Medulla oblongata (tissue), 1 donor: ENCODE data around the gene ILK.

Source experiments
- DNase-seq: peaks from one replicate; pipeline ENCODE4 v3.0.0-alpha.2; 2015; ENCODE audit errors: extremely low spot score

The ILK gene

GRCh38 chr11:6606471-6607189 is 3.1 kb downstream of the ILK start:
- peak; percentile 90 for DNase-seq

- no peak for DNase-seq
These were observed 3.7 kb downstream of the ILK start for GRCh38 chr11:6607190-6607795.

GRCh38 chr11:6608011-6608410 is 4.4 kb downstream of the ILK start:
- DNase-seq, result no peak

GRCh38 chr11:6608726-6609501 is 5.3 kb downstream of the ILK start:
- no peak for DNase-seq

- no peak for DNase-seq
These were observed 6.0 kb downstream of the ILK start for GRCh38 chr11:6609502-6610015.

DNA sequence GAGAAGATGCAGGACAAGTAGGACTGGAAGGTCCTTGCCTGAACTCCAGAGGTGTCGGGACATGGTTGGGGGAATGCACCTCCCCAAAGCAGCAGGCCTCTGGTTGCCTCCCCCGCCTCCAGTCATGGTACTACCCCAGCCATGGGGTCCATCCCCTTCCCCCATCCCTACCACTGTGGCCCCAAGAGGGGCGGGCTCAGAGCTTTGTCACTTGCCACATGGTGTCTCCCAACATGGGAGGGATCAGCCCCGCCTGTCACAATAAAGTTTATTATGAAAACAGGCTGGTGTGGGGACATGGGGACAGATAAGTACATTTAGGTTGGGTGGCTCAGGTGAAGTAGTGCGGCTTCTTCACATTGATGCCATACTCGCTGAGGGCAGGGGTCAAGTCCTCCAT is 7.0 kb downstream of the ILK start:
- no peak for DNase-seq

DNA sequence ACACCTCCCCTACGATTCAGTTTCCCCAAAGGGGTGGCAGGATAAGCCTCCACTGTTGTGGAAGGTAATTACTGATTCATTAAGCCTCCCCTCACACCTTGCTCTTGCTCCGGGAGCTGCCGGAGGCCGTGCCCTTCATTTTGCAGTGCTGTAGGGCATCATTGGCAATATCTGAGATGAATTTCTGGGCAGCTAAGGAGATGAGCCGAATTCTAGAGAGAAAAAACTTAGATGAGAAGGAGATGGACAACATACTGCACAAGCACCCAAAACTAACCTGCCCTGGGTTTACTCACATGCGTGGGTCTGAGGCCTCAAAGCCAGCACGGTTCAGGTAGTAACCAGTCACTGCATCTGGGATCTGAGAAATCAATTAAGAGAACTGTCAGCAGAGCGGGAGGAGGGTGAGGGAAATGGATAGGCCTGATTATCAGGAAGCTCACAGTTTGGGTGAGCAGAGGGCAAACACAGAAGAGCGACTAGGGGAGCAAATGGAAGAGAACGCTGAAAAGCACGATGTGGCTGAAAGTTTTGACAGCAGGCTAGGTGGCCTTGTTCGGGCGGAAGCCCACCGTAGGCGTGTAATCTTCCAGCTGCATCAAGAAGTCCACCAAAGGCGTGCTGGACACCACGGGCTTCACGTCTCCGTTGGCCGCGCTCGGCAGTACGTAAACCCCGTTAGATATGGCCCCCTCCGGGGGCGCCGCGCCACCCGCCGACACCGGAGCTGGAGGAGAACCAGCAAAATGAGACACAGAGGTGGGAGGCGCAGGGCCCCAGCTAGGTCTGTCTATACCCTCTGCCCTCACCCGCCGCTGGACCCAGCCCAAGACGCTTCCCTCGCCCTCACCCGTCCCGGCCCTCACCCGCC is 7.8 kb downstream of the ILK start:
- DNase-seq, result no peak

DNA sequence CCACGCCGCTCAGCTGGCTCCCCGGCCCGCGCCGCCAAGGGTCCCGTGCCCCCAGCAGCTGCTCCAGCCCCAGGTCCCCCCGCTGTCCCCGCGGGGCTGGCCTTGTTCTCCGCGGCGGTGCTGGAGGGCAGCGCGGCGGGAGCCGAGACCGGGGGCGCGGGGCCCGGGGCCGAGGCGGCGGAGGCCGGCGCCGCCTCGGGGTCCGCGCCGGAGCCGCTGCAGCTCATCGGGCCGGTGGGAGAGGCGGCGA is 8.3 kb downstream of the ILK start:
- DNase-seq, result no peak

- DNase-seq, result peak; percentile 97
These were observed 8.9 kb downstream of the ILK start, which contains the start of gene TAF10 for GRCh38 chr11:6612213-6613041. TSS of gene TAF10 (minus strand) at chr11:6612216. CDS start at chr11:6612189, 27 bp downstream.

- no peak for DNase-seq
These were observed 9.9 kb downstream of the ILK start for GRCh38 chr11:6613496-6613895.

GRCh38 chr11:6614446-6614845 is 10.9 kb downstream of the ILK start:
- DNase-seq, result no peak

DNA sequence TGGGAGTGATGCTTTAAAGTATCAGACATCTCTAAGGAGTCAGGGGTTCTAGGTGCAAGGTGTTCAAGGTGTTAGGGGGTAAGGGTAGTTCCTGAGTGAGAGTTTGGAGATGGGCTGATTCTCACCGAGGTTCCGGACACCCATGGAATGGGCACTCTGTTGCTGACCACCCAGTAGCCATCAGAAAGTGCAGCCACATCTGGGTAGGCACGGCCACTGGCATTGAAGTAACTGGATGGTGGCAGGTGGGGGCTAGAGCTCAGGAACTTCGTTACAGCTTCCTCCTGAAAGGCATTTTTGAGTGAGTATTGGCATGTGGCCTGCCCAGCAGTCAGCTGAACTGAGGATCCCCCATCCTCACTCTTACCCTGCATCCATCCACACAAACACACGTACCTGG is 11.5 kb downstream of the ILK start:
- DNase-seq, result no peak

DNA sequence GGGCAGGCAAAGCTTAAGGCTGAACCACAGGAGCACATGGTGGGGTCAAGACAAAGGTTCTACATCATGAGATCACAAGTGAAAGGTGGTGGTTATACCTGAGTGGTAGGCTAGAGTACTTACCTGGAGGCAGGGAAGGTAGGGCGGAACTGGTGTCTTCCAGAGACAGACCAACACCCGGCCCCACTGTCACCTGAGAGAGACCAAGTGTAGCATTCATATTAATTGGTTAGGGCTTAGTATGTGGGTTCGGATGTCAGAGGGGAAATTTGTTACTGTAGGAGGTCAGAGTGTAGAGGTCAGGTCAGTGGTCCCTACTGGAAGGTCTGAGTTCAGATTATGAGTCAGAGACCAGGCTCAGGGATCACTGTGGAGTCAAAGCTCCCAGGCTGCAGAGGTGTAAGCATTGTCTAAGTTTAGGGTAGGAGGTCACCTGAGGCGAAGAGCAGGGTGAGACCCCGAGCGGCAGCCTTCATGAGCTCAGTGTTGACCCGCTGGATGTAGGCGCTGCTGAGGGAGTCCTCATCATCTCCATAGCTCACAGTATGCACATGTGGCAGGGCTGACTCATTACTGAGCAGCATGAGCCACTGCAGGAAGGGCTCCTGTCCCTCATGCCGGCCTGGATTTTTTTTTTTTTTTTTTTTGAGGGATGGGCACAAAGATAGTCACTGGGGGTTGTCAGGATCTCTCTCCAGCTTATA is 12.5 kb downstream of the ILK start:
- no peak for DNase-seq

GRCh38 chr11:6616596-6617250 is 13.1 kb downstream of the ILK start:
- no peak for DNase-seq

GRCh38 chr11:6617315-6617781 is 13.8 kb downstream of the ILK start:
- DNase-seq, result no peak

- peak; percentile 82 for DNase-seq
These were observed 14.8 kb downstream of the ILK start for GRCh38 chr11:6618117-6619003.

GRCh38 chr11:6619004-6619745 is 15.6 kb downstream of the ILK start, which contains the start of gene TPP1:
TSS of gene TPP1 (minus strand) at chr11:6619422. CDS start at chr11:6619400, 22 bp downstream.
- peak; percentile 99 for DNase-seq

DNA sequence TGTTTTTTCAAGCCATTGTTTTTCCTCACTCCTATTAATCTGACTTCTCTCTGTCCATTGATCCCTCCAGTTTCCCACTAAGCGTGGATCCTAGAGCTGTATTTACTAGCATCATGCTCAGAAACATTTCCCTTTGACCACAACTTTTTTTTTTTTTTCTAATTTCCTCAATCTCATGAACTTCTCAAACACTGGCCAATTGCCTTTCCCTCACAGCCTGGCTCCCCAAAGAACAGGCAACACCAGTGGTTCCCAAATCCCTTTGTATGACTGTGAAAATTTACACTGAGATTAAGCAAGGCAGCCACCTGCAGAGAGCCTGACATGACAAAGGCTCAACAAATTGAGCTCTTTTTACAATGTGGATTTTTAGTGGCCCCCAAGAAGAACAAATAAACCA is 17.1 kb downstream of the ILK start:
- DNase-seq, result no peak
